ENCODE results near the gene PHLDB2.
"Not testable (repeated sequence)": the region's sequence is repeated elsewhere in the genome, so short reads cannot be mapped to it uniquely, and the experiment has no call there.

PHLDB2 gene

DNA sequence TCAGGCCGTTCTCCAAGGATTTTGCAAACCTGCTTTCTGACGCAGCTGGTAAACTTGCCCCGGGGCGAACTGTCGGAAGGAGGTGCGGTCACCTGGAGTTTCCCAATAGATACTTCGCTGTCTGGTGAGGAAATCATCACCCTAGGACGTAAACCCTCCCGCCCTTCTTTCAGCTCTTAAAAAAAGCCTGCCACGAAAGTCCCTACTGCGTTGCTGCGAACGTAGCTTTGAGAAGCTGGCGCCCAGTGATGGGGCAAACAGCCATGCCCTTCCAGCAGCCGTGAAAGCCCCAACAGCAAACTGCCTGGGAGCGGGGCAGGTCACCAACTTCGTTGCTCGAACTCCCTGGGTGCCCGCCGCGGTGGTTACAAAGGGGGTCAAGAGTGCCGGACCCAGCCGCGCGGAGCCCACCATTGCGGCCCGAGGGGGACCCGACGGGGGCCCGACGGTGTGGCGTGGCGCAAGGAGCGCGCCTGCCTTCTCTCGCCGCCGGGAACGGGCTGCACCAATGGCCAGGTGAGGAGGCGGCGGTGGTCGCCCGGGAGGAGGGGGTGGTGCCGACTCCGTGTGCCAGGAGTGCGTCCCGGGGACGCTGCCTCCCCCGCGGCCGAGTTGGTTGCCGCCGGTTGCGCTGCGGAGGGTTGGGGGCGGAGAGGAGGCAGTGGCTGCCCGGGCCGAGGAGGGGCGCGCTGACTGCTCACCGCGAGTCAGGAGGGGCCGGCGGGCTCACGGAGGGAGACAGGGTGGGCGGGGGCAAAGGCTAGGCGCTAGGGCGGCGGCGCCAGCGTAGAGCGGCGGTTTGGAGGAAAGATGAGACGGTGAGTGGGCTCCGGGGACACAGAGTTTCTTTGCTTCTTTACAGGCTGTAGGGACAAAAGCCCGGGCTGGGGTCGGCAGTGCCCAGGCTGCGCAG, at the start of gene PHLDB2:
Gene PHLDB2, plus strand, starts transcription at position 205 of the 913 bp plus-strand sequence. CDS start 24,813 bp downstream, outside the sequence.
- peak in 2 of 3 experiments; percentile 82 for DNase-seq

DNA sequence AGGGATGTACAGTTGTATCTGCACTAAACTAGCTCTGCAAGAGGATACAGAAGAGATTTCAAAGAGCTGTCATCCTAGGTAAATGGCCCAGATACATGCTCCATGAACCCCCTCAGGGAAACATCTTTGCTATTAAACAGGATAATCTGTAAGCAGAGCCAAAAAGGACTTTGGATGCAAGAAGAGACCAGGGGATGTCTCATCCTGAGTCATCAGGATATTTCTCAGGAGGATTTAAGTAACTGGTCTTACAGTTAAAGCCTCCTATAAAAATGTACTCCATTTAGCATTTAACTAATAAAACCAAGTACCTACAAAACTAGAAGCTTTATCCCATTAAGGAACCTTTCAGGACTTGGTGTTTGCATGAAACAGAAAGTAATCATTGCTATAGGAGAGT, 48.2 kb upstream of the PHLDB2 start:
- DNase-seq: no peak

DNA sequence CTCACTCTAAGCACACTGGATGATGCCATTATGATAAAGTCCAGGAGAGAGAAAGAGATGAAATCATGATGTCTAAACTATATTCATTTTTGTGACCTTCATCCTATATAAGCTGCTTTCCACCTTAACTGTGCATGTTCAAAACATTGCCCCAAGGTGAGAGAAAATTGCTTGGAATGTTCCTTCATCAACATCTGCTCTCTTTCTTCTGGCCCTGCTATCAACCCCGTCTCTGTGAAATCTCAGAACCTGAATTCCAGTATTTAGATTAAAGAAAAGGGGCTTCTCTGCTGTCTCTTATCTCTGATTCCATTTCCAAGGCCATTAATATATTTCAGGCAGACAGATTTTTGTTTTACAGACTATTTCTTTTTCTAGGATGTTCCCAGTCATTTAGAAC, 47.3 kb upstream of the PHLDB2 start:
- no peak for DNase-seq

DNA sequence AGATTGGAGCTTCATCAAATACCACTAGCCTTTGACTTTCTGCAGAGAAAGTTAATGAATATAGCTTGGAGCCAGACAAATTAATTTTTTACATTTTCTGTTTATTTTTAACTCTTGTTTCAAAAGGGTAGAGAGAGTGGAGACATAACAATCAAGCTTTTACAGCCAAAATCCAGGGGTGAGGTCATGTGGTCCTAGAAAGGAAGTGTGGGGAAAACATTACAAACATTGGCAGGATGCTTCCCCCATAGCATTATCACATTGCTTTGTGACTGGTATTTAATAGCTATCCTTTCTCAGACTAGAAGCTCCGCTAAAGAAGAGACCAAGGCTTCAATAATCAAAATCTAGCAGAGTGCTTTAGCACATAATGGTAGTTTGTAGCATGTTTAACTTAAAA, 46.4 kb upstream of the PHLDB2 start:
- DNase-seq: no peak

DNA sequence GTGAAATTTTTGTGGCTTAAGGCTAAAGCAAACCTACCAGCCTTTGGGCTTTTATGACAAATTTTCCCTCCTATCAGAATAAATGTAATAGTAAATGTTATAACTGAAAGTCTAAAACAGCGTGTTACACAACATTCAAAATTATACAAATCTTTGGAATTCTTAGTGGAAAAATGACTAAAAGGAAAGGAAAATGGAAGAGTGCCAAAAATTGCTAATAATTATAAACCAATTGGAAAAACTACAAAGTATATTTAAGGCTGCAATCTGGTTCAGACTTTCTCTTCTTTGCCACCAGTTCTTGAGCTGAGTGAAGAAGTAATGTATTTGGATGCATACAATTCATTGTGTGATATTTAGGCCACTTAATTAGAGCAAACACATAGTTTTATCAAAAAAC, 45.6 kb upstream of the PHLDB2 start:
- no peak for DNase-seq

DNA sequence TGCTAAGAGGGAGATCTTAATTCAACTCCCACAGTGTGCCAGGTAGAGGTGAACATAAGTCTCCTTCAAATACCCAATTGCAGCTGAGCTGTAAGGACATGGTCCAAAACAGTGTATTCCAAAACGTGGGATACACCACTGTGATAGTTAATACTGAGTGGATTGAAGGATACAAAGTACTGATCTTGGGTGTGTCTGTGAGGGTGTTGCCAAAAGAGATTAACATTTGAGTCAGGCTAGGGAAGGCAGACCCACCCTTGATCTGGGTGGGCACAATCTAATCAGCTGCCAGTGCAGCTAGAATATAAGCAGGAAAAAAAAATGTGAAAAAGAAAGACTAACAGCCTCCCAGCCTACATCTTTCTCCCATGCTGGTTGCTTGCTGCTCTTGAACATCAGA, 45.1 kb upstream of the PHLDB2 start:
- DNase-seq: no peak

DNA sequence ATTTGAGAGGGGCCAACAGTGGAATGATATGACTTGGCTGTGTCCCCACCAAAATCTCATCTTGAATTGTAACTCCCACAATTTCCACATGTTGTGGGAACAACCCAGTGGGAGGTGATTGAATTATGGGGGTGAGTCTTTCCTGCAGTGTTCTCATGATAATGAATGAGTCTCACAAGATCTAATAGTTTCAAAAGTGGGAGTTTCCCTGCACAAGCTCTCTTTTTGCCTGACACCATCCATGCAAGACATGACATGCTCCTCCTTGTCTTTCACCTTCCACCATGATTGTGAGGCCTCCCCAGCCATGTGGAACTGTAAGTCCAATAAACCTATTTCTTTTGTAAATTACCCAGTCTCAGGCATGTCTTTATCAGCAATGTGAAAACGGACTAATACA, 42.3 kb upstream of the PHLDB2 start:
- not testable (repeated sequence) for DNase-seq

DNA sequence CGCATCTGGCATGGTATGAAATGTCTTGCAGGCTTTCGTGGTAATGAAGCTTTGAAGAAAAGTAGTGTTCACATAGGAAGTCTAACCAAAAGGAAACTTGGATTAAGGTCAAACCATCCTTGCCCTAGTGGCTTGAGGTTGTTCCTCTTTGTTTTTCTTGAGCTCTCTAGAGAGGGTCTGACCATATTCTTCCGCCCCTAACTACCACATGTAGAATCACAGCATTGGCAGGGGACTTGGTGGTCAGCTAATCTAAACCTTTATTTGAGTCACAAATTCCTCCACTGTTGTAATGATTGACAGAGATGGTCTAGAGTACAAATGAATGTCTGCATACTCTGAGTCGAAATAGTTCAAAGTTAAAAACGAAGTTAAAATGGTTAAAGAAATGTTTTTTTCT, 39.1 kb upstream of the PHLDB2 start:
- DNase-seq: no peak

DNA sequence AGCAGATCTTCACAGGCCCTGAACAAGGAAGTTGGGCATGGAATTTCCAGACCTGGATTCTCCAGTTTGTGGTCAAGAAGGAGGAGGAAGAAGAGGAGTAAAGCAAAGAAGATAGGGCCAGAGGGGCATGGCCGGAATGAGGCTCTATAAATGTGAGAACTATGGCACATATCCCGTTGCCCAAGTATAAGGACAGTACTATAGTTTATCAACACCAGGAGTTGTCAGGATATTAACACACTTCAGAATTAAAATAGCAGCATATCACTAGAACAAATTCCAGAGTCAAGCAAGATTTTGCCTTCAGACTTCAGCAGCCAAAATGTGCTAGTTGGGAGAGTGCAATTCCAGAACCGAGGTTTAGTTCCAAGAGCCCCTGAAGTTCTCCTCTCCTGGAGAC, 38.4 kb upstream of the PHLDB2 start:
- no peak for DNase-seq

DNA sequence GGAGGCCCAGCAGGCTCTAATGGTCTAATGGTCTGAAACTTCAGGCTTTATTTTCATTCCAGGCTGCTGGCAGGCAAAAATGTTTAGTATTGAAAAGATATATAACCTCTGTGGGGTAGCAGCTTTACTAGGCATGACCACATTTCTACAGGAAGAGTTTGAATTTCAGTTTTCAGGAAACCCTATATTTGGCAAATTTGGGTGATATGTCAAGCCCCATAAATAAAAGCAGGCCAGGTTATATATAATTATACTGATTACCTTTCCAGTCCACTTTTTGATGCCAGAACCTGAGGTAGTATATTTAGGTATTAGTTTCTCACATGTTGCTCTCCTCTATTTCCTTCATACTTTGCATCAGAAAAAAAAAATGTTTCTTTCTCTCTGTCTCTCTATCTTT, 37.2 kb upstream of the PHLDB2 start:
- peak in 1 of 3 experiments; percentile 10 for DNase-seq

DNA sequence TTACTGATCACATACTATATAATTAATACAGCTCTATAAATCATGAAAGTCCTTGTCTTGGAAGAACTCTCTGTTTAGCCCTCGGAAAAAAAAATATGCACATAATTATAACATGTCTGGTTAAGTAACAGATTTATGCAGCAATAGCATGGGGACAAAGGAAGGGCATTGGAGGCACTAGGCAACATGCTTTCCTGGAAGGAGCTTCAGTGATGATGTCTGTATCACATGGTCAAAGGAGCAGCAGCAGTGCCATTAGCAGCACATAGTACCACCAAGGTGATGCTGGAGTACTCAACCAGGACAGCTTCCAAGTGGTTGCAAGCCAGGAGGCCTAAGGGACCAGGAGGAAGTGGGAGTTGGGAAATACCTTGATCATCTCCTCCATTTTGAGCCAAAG, 36.3 kb upstream of the PHLDB2 start:
- DNase-seq: no peak

DNA sequence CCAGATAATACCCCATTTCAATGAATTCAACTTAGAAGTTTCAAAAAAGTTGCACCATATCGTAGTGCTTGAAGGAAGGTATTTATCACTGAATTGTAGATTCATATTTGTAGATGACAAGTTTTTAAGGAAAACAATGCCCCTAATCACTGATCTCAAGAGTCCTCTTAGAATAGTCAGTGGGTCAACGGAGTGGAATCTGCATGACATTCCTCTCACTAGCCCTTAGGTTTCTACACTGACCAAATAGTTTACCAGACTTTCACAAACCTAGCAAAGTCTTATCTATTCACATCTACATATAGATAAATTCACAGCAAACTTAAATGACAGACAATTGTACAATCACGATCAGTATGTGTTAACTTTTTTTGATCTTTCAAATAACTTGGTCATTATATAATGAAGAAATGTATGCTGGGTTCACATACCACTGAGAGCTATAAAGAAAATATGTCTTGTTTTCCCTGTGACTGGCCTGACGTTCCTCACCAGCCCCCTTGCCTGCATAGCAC, 35.7 kb upstream of the PHLDB2 start:
- DNase-seq: no peak

DNA sequence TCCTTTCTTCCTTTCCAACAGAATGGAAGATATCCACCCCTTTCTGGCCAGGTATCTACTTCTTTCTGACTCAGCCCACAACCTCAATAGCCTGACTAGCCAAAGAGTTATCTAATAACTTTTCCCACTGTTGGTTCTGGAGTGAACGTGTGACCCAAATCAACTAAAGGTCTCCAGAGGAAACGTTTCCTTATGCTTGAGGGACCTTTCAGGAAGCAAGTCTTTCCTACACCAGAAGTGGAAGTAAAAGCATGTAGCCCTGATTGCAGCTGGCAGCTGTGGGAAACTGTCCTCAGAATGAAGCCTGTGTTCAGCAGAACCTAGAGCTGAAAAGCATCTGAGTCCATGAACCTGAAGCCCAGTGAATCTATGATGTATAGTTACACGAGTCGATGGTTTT, 34.7 kb upstream of the PHLDB2 start:
- no peak for DNase-seq

DNA sequence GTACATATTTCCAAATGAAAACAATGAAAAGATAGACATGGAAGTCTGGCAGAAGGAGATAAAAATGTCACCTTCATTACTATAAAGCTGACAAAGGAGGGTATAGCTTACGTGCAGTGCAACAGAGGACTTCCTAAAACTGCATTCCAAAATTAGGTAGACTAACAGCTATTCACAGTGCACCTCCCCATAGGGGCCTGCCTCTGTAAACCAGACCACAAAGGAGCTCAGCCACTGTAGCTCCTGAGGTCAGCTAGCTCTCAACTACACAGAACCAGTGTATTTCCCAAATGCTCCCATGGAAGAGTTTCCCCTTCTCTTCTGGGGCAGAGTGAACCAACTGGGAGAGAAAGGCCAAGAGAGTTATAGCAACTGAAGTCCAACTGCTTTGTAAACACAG, 31.2 kb upstream of the PHLDB2 start:
- no peak for DNase-seq

DNA sequence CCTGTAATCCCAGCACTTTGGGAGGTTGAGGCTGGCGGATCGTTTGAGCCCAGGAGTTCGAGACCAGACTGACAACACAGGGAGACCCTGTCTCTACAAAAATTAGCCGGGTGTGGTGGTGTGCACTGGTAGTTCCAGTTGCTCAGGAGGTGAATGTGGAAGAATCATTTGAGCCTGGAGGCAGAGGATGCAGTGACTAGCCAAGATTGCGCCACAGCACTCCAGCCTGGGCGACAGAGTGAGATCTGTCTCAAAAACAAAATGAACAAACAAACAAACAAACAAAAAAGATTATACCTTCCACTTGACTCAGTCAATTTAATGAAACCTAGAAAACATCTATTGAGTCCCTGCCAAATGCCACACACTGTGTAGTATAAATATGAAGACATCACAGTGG, 30.5 kb upstream of the PHLDB2 start:
- no peak for DNase-seq

DNA sequence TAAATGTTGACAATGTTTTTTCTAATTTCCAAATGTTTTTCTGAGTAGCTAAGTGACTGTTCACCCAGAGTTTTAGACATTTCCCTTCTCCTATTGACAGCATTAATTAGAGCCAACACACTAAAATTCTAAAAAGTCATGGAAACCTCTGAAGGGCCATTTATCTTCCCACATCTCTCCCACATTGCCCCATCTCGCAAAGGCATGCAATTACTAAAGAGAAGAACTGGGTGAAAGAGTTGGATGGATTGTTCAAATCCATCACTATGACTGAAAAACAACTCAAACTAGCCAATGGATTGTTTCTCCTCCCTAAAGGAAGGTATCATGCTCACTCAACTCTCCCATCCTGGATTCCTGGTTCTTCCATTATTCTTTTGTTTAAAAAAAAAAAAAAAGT, 30.0 kb upstream of the PHLDB2 start:
- no peak for DNase-seq

DNA sequence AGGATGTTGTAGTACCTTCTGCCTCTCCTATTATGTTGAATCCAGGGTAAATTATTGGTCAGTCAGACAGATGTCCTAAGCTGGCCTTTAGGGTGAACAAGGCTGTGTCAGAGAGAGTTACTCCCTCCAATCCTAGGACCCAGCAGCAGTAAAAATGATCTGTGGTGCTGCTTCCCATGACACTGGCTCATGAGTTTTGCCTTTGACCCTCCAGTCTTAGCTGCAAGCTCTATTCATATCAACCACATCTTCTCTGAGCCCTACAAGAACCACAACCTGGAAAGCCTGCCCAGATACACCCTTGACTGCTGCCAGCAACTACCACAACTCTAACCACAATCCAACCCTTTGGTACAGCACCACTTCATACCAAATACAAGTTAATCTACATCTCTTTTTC, 27.2 kb upstream of the PHLDB2 start:
- DNase-seq: no peak

DNA sequence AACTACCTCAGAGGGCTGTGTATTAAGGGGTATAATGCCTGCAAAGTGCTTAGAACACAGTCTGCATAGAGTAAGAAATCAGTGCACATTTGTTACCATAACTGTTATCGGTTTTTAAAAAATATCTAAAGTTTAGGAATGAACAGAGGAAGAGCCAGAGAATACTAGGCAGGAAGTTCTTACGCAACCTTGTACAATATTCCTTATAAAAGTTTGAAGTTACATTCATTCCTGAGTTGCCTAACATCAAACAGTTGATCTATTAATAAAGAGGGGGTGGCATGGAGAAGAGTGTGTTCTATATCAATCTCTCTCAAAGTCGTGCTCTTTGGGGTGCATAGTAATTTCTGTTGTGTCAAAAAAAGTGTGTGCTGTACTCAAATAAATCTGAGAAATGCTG, 22.0 kb upstream of the PHLDB2 start:
- DNase-seq: no peak

DNA sequence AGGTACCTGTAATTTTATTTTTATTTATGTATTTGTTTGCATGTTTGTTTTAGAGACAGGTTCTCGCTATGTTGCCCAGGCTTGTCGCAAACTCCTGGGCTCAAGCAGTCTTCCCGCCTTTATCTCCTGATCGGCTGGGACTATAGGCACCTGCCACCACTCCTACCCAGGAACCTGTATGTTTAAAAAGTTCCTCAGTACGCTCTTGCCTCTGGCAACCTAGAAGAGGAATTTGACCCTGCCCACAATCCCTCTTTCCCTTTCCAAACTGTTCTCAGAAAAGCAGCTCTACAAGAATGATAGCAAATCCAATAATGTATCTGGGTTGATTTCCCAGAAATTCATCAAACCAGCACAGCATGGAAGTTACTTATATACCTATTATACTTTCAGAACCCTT, 20.9 kb upstream of the PHLDB2 start:
- no peak for DNase-seq

DNA sequence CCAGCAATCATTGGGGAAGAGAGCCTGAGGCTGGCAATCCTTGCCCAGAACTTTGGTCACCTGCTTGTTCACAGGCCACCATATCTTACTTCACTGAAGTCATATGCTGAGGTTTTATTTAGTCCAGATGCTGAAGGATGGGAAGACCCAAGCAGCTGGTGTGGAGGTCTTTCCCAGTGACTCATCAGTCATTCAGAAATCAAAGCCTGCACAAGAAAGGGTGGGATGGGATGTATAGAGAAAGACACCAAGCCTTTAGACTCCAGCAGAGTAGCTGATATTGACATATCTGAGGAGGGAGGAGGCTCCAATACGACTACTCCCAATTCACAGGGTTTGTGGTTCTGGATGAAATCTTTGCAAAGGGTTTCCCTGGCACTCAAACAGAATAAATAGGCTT, 13.0 kb upstream of the PHLDB2 start:
- no peak for DNase-seq

DNA sequence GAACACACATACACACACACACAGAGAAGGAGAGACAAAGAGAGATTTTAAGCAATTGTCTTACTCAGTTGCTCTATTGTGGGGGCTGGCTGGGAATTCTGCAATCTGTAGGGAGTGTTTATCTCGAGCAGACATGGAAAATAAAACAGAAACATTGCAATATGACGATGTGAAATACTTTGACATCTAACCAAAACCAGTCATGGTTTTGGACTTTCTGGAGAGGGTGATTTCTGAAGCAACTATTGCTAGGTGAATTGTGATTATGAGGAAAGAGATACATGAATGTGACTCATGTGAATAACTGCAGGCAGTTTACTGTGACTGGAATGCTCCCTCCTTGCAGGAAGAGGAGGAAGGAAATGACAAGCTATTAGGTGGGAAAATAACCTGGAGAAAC, 12.3 kb upstream of the PHLDB2 start:
- DNase-seq: no peak

DNA sequence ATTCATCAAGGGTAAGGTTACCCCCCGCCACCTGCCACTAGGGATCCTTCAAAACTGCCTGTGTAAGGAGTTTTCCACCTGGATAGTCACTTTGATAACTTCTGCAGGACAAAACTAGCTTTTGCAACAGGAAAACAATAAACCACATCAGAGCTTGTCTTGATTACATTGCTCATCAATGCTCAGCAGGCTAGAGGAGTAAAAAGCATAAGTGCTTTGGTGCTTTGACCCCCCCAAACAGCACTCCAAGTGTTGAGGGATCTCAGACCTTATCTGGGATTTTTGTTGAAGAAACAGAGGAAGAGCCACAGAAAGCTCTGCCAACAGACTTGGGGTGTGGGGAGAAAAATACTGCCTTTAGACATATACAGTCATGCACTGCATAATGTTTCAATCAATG, 10.8 kb upstream of the PHLDB2 start:
- DNase-seq: no peak

DNA sequence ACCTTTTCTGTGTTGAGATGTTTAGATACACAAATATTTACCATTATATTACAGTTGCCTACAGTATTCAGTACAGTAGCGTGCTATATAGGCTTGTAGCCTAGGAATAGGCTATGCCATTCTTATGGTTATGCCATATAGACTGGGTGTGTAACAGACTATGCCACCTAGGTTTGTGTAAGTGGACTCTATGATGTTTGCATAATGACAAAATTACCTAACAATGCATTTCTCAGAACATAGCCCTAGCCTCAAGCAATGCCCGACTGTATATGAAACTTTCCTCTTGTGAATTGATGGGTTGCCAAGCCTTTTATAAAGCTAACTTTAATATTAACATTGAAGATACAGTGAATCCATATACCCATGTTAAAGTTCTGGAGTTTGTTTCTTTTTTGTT, 10.3 kb upstream of the PHLDB2 start:
- no peak for DNase-seq

DNA sequence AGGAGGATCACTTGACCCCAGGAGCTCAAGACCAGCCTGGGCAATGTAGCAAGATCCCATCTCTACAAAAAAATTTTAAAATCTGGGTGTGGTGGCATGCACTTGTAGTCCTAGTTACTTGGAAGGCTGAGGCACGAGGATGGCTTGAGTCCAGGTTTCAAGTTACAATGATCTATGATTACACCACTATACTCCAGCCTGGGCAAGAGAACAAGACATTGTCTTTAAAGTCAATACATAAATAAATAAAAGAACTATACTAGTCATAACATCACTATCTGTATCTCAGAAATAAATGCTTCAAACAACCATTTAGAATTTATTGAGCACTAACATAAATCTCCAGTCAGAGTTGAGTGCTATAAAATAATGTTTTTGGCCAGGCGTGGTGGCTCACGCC, 8.5 kb upstream of the PHLDB2 start:
- DNase-seq: no peak

DNA sequence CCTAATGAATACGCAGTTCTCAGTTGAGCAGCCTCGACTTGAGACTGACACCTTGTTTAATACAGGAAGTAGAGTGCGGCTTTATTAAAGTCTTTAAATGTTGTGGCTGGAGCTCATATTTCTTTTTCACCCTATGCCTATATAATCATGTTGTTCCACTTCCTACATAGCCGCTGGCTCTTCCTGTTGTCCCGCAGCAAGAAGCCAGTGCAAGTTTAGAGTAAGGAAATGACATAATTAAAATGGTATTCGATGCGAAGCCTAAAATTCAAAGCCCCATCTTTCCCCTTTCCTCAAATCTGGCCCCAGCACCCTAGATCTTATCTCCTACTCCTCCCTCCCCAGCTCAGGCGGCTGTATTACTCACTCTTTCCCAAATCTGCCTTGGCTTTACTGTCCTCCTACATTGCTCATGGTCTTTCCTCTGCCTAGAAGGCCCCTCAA, 7.5 kb upstream of the PHLDB2 start:
- DNase-seq: no peak
